Thoracic aorta endothelial cell (primary cell): ENCODE measurements around the gene LPCAT4. TPM values are rescaled to one million over a fixed set of nuclear protein-coding genes. Genes with fewer than 3 reads are reported as not detected.

Experiments
- small RNA-seq: library from RNA; depleted of rRNA; stranded (forward); fragments of <200 nt; gene quantifications from one replicate; pipeline ENCODE3, GENCODE V24; 2012
- total RNA-seq: library from RNA; depleted of rRNA; stranded (reverse); fragments of >200 nt; gene quantifications from 2 replicates; pipeline ENCODE4 v1.2.3, GENCODE V29; 2012

LPCAT4 gene
- 13.6 and 20.1 TPM in 2 replicates for total RNA-seq

GRCh38 chr15:34367101-34368081 is at the start of gene LPCAT4:
TSS of gene LPCAT4 (minus strand) at chr15:34367196. CDS start at chr15:34367100, 96 bp downstream.

GRCh38 chr15:34342737-34343575 is 24.0 kb downstream of the LPCAT4 start, which contains the start of the genes NOP10 and NUTM1:
TSS of gene NOP10 (minus strand) at chr15:34343136. CDS start at chr15:34343073, 63 bp downstream.
TSS of gene NUTM1 (plus strand) at chr15:34343315. CDS start at chr15:34343697, 382 bp downstream.

GRCh38 chr15:34337557-34338306 is 29.3 kb downstream of the LPCAT4 start, which contains the start of gene SLC12A6:
TSS of gene SLC12A6 (minus strand) at chr15:34337781. CDS start at chr15:34336680, 1,101 bp downstream.

Small RNAs within 50 kb of the gene (small RNA-seq; reads per million reads assigned to genes)
- gene MIR1233-1 (not detected), gene RF00019 (not detected)

Other genes starting within 250 kb of the LPCAT4 start
- 76.2 and 78.7 TPM in 2 replicates for gene KATNBL1, start 157.1 kb downstream of the LPCAT4 start, total RNA-seq
- 115 and 135 TPM in 2 replicates for gene EMC4, start 142.2 kb downstream of the LPCAT4 start, total RNA-seq
- 40.4 and 44.2 TPM in 2 replicates for gene SLC12A6, start 29.4 kb downstream of the LPCAT4 start, total RNA-seq
- 205 and 280 TPM in 2 replicates for gene NOP10, start 24.1 kb downstream of the LPCAT4 start, total RNA-seq
- not detected in 2 replicates for gene NUTM1, start 23.9 kb downstream of the LPCAT4 start, total RNA-seq
- gene GOLGA8A, start 70.6 kb upstream of the LPCAT4 start, total RNA-seq = 35.9 and 37.0 TPM in 2 replicates
- gene GOLGA8B, start 216.5 kb upstream of the LPCAT4 start, total RNA-seq = 35.5 and 40.0 TPM in 2 replicates